Measurements from ENCODE around the gene NAT16. TPM values are rescaled to one million over a fixed set of nuclear protein-coding genes. Genes with fewer than 3 reads are reported as not detected.

NAT16 gene
- total and polyA plus RNA-seq, 2 of the 13 experiments (the other 11 are each of a cell fraction or from before 2014, with no cell fraction given) = 0.04 TPM; not detected in 1

GRCh38 chr7:101126651-101127459, 53.2 kb downstream of the NAT16 start, which contains the start of gene SERPINE1 (continued):
- TF ChIP-seq NONO (IDR thresholded peaks at IDR 0.05) (no peak), NONO (CRISPR knock-in tag; conservative IDR thresholded peaks at IDR 0.05) (peak; percentile 96), MEIS2 (CRISPR knock-in tag; IDR thresholded peaks at IDR 0.05) (peak; percentile 69), HDAC6 (IDR thresholded peaks at IDR 0.05; ENCODE audit: low read depth, low read length) (no peak), ZNF652 (CRISPR knock-in tag; IDR thresholded peaks at IDR 0.05; ENCODE audit: borderline replicate concordance, low read depth) (no peak), ZNF761 (CRISPR knock-in tag; conservative IDR thresholded peaks at IDR 0.05) (no peak; the same call in 1 of the 2 replicates), PCBP1 (IDR thresholded peaks at IDR 0.05; ENCODE audit: borderline replicate concordance, low read depth, low read length) (no peak), ZUFSP (CRISPR knock-in tag; IDR thresholded peaks at IDR 0.05; ENCODE audit: borderline replicate concordance) (no peak), PHB2 (IDR thresholded peaks at IDR 0.05; ENCODE audit: partially characterized antibody) (no peak), ZFP90 (CRISPR knock-in tag; IDR thresholded peaks at IDR 0.05; ENCODE audit: borderline replicate concordance) (peak; percentile 42; the same call in 1 of the 2 replicates), ZNF83 (CRISPR knock-in tag; IDR thresholded peaks at IDR 0.05; ENCODE audit: borderline replicate concordance) (peak; percentile 30; the same call in 1 of the 2 replicates), MATR3 (CRISPR knock-in tag; IDR thresholded peaks at IDR 0.05) (no peak), ZNF737 (CRISPR knock-in tag; IDR thresholded peaks at IDR 0.05; ENCODE audit: borderline replicate concordance) (no peak)
- TF ChIP-seq, protein P1, sequence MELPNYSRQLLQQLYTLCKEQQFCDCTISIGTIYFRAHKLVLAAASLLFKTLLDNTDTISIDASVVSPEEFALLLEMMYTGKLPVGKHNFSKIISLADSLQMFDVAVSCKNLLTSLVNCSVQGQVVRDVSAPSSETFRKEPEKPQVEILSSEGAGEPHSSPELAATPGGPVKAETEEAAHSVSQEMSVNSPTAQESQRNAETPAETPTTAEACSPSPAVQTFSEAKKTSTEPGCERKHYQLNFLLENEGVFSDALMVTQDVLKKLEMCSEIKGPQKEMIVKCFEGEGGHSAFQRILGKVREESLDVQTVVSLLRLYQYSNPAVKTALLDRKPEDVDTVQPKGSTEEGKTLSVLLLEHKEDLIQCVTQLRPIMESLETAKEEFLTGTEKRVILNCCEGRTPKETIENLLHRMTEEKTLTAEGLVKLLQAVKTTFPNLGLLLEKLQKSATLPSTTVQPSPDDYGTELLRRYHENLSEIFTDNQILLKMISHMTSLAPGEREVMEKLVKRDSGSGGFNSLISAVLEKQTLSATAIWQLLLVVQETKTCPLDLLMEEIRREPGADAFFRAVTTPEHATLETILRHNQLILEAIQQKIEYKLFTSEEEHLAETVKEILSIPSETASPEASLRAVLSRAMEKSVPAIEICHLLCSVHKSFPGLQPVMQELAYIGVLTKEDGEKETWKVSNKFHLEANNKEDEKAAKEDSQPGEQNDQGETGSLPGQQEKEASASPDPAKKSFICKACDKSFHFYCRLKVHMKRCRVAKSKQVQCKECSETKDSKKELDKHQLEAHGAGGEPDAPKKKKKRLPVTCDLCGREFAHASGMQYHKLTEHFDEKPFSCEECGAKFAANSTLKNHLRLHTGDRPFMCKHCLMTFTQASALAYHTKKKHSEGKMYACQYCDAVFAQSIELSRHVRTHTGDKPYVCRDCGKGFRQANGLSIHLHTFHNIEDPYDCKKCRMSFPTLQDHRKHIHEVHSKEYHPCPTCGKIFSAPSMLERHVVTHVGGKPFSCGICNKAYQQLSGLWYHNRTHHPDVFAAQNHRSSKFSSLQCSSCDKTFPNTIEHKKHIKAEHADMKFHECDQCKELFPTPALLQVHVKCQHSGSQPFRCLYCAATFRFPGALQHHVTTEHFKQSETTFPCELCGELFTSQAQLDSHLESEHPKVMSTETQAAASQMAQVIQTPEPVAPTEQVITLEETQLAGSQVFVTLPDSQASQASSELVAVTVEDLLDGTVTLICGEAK (IDR thresholded peaks at IDR 0.05) = no peak
- TF ChIP-seq, protein P1 (CRISPR knock-in tag; IDR thresholded peaks at IDR 0.05) = peak; percentile 47; the same call in 1 of the 2 replicates
- TF ChIP-seq, protein P2, sequence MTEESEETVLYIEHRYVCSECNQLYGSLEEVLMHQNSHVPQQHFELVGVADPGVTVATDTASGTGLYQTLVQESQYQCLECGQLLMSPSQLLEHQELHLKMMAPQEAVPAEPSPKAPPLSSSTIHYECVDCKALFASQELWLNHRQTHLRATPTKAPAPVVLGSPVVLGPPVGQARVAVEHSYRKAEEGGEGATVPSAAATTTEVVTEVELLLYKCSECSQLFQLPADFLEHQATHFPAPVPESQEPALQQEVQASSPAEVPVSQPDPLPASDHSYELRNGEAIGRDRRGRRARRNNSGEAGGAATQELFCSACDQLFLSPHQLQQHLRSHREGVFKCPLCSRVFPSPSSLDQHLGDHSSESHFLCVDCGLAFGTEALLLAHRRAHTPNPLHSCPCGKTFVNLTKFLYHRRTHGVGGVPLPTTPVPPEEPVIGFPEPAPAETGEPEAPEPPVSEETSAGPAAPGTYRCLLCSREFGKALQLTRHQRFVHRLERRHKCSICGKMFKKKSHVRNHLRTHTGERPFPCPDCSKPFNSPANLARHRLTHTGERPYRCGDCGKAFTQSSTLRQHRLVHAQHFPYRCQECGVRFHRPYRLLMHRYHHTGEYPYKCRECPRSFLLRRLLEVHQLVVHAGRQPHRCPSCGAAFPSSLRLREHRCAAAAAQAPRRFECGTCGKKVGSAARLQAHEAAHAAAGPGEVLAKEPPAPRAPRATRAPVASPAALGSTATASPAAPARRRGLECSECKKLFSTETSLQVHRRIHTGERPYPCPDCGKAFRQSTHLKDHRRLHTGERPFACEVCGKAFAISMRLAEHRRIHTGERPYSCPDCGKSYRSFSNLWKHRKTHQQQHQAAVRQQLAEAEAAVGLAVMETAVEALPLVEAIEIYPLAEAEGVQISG (CRISPR knock-in tag; IDR thresholded peaks at IDR 0.05) = peak; percentile 85
